ENCODE results near the gene B4GALT1. TPM values are rescaled to one million over a fixed set of nuclear protein-coding genes. Genes with fewer than 3 reads are reported as not detected.

The B4GALT1 gene
- total and polyA plus RNA-seq, 2 of the 8 experiments (the other 6 are each of a cell fraction or from before 2014, with no cell fraction given): 12.8 to 18.2 TPM

- no peak for TF ChIP-seq ATF3 (IDR thresholded peaks at IDR 0.05; ENCODE audit: insufficient read depth, low read depth, low read length)
- TF ChIP-seq RNF2 (IDR thresholded peaks at IDR 0.05; ENCODE audit: borderline replicate concordance, low read depth, low read length, missing control alignments, poor library complexity, severe bottlenecking): no peak
- TF ChIP-seq SP4 (IDR thresholded peaks at IDR 0.05; ENCODE audit: low read length): no peak
- TF ChIP-seq GTF2F1 (IDR thresholded peaks at IDR 0.05; ENCODE audit: borderline replicate concordance, low read depth, low read length): no peak
- no peak for TF ChIP-seq POLR2A (IDR thresholded peaks at IDR 0.05; ENCODE audit: control extremely low read depth in 1 of 2, low read depth in 2 of 2, low read length in 2 of 2)
- no peak for TF ChIP-seq CHD1 (IDR thresholded peaks at IDR 0.05; ENCODE audit: low read depth, low read length)
- no peak for TF ChIP-seq RXRA (IDR thresholded peaks at IDR 0.05; ENCODE audit: insufficient read depth, low read depth, low read length)
- no peak for TF ChIP-seq E2F6 (IDR thresholded peaks at IDR 0.05)
Measured at GRCh38 chr9:33113799-33114547, 53.2 kb downstream of the B4GALT1 start (continued).
